Renal cortical epithelial cell (primary cell): ENCODE measurements around the gene SPINK2. TPM values are rescaled to one million over a fixed set of nuclear protein-coding genes. Genes with fewer than 3 reads are reported as not detected.

Source experiments
- total RNA-seq: library from RNA; depleted of rRNA; stranded (reverse); fragments of >200 nt; gene quantifications from 2 replicates; pipeline ENCODE4 v1.2.3, GENCODE V29; 2014

SPINK2 gene
- total RNA-seq, 1 donor from 2014 or later = 0.45 TPM

Other genes with a start within 250 kb of the SPINK2 start
- 1.2 and 7.5 TPM in 2 replicates for gene HOPX, start 140.4 kb downstream of the SPINK2 start, total RNA-seq
- 32.5 and 71.8 TPM in 2 replicates for gene REST, start 86.2 kb upstream of the SPINK2 start, total RNA-seq
- gene NOA1, start 155.9 kb upstream of the SPINK2 start, total RNA-seq = 18.9 and 22.4 TPM in 2 replicates
- gene POLR2B, start 157.2 kb upstream of the SPINK2 start, total RNA-seq = 132 and 153 TPM in 2 replicates